Upper lobe of left lung (tissue), 4 donors: ENCODE measurements around the gene AGBL3.

Experiments used
- EP300 ChIP-seq, 4 donors: sonication (generic); formaldehyde crosslinking; IDR thresholded peaks; one replicate each; pipeline ENCODE4 v1.5.1; 2017; ENCODE audit warnings: antibody characterized with exemption in 4 of 4, control low read depth in 2 of 4
- TF ChIP-seq, protein P1 (sequence below), 6 experiments: fragments of 450-650 bp in 4 of 6; fragments of 200-600 bp in 2 of 6; sonication (generic) in 2 of 6; IDR thresholded peaks; one replicate each; pipeline ENCODE4 v1.5.1; 2016 to 2019; ENCODE audit warnings: antibody characterized with exemption in 6 of 6

DNA sequence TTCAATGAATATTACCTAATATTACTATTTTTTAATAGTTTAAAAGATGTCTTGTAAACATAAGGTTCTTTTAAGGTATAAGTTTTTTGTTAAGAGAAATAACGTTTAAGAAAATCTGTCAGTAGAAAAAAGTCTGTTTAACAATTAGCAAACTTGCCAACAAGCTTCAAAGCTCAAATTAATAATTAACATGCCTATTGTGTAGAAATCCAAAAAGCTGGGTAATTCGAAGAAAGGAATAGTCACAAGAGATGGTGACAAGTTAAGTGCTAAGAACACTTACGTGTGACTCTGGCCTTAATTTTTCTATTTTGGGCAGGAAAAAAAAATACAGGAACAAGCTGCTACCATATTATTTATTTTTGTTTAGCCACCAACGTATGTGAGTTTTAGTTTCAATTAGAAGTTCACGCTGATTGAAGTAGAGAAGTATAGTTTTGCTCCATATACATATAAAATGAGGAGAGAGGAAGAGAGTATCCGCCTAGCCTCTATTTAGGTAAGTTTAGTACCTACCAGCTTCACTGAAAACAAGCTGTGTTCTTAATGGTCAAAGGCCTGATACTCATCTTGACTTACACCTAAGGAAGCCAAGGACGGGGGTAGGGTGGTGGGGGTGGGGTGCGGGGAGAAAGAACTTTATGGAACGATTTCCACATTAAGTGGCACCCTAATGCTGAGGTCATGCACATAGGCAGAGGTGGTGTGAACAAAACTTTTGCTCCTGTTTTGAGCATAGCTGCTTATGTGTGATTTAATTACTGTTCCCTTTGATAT lies 43.4 kb upstream of the AGBL3 start:
- TF ChIP-seq, protein P1, sequence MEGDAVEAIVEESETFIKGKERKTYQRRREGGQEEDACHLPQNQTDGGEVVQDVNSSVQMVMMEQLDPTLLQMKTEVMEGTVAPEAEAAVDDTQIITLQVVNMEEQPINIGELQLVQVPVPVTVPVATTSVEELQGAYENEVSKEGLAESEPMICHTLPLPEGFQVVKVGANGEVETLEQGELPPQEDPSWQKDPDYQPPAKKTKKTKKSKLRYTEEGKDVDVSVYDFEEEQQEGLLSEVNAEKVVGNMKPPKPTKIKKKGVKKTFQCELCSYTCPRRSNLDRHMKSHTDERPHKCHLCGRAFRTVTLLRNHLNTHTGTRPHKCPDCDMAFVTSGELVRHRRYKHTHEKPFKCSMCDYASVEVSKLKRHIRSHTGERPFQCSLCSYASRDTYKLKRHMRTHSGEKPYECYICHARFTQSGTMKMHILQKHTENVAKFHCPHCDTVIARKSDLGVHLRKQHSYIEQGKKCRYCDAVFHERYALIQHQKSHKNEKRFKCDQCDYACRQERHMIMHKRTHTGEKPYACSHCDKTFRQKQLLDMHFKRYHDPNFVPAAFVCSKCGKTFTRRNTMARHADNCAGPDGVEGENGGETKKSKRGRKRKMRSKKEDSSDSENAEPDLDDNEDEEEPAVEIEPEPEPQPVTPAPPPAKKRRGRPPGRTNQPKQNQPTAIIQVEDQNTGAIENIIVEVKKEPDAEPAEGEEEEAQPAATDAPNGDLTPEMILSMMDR (IDR thresholded peaks at IDR 0.05): no peak
- no peak for TF ChIP-seq EP300 (IDR thresholded peaks at IDR 0.05)
